Measurements from ENCODE around the gene AMPD2.

DNA sequence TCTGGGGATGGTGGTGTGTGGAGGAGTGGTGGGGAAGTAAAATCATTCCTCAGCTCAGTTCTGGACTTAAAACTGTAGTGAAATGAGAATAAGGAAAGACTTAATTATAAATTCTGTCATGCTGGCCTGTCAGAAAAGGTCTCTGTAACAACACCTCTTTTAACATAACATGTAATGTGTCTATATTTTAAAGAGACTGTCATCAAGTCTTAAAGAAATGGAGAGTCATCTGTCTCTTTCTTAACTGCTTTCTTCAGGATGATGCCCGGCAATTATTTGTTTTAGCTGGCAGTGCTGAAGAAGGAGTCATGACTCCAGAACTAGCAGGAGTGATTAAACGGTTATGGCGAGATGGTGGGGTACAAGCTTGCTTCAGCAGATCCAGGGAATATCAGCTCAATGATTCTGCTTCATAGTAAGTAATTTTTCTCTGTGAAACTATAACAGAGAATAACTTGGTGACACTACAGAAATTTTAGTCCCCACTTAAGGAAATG, 40.6 kb upstream of the AMPD2 start:
- TF ChIP-seq, protein P1, sequence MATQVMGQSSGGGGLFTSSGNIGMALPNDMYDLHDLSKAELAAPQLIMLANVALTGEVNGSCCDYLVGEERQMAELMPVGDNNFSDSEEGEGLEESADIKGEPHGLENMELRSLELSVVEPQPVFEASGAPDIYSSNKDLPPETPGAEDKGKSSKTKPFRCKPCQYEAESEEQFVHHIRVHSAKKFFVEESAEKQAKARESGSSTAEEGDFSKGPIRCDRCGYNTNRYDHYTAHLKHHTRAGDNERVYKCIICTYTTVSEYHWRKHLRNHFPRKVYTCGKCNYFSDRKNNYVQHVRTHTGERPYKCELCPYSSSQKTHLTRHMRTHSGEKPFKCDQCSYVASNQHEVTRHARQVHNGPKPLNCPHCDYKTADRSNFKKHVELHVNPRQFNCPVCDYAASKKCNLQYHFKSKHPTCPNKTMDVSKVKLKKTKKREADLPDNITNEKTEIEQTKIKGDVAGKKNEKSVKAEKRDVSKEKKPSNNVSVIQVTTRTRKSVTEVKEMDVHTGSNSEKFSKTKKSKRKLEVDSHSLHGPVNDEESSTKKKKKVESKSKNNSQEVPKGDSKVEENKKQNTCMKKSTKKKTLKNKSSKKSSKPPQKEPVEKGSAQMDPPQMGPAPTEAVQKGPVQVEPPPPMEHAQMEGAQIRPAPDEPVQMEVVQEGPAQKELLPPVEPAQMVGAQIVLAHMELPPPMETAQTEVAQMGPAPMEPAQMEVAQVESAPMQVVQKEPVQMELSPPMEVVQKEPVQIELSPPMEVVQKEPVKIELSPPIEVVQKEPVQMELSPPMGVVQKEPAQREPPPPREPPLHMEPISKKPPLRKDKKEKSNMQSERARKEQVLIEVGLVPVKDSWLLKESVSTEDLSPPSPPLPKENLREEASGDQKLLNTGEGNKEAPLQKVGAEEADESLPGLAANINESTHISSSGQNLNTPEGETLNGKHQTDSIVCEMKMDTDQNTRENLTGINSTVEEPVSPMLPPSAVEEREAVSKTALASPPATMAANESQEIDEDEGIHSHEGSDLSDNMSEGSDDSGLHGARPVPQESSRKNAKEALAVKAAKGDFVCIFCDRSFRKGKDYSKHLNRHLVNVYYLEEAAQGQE (IDR thresholded peaks at IDR 0.05; ENCODE audit: low read depth), result no peak
- TF ChIP-seq, protein P2, sequence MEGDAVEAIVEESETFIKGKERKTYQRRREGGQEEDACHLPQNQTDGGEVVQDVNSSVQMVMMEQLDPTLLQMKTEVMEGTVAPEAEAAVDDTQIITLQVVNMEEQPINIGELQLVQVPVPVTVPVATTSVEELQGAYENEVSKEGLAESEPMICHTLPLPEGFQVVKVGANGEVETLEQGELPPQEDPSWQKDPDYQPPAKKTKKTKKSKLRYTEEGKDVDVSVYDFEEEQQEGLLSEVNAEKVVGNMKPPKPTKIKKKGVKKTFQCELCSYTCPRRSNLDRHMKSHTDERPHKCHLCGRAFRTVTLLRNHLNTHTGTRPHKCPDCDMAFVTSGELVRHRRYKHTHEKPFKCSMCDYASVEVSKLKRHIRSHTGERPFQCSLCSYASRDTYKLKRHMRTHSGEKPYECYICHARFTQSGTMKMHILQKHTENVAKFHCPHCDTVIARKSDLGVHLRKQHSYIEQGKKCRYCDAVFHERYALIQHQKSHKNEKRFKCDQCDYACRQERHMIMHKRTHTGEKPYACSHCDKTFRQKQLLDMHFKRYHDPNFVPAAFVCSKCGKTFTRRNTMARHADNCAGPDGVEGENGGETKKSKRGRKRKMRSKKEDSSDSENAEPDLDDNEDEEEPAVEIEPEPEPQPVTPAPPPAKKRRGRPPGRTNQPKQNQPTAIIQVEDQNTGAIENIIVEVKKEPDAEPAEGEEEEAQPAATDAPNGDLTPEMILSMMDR (IDR thresholded peaks at IDR 0.05 in 2 of 3, conservative IDR thresholded peaks at IDR 0.05 in 1 of 3; ENCODE audit: borderline replicate concordance in 1 of 3, insufficient read depth in 1 of 3, low read depth in 2 of 3, low read length in 2 of 3), result no peak
- TF ChIP-seq POLR2A (IDR thresholded peaks at IDR 0.05; ENCODE audit: borderline replicate concordance, extremely low read depth, insufficient read depth, insufficient read length) (no peak), ELF1 (IDR thresholded peaks at IDR 0.05; ENCODE audit: borderline replicate concordance, low read depth) (no peak), SRF (IDR thresholded peaks at IDR 0.05; ENCODE audit: low read depth) (no peak), CEBPB (IDR thresholded peaks at IDR 0.05; ENCODE audit: low read depth) (no peak), EGR1 (IDR thresholded peaks at IDR 0.05; ENCODE audit: low read depth) (no peak), SP1 (IDR thresholded peaks at IDR 0.05; ENCODE audit: low read depth) (no peak), EZH2phosphoT487 (IDR thresholded peaks at IDR 0.05; ENCODE audit: borderline replicate concordance) (no peak)
- TF ChIP-seq, protein P3, sequence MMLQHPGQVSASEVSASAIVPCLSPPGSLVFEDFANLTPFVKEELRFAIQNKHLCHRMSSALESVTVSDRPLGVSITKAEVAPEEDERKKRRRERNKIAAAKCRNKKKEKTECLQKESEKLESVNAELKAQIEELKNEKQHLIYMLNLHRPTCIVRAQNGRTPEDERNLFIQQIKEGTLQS (IDR thresholded peaks at IDR 0.05), result no peak
